ENCODE measurements around the gene RAPSN.

The RAPSN gene

GRCh38 chr11:47389577-47390421 is 59.1 kb downstream of the RAPSN start:
- Histone ChIP-seq H3K36me3 (ENCODE audit: control insufficient read depth, insufficient read depth, low read length) (no peaks in the 10 kb centered on the region), H3K27me3 (replicated peaks; ENCODE audit: control insufficient read depth, insufficient read depth, low read length) (no peaks in the 10 kb centered on the region), H3K4me3 (replicated peaks; ENCODE audit: low read depth, low read length) (no peak overlapping the region)
- DNase-seq (ENCODE audit: extremely low read depth, insufficient read length), result no peak
- TF ChIP-seq CTCF (IDR thresholded peaks at IDR 0.05; ENCODE audit: insufficient read depth, low read length, poor library complexity, severe bottlenecking), result no peak

- Histone ChIP-seq H3K27me3 (replicated peaks; ENCODE audit: control insufficient read depth, insufficient read depth, low read length) (no peaks in the 10 kb centered on the region), H3K4me3 (replicated peaks; ENCODE audit: low read depth, low read length) (no peak overlapping the region), H3K36me3 (ENCODE audit: control insufficient read depth, insufficient read depth, low read length) (no peaks in the 10 kb centered on the region)
- no peak for DNase-seq (ENCODE audit: extremely low read depth, insufficient read length)
- TF ChIP-seq CTCF (IDR thresholded peaks at IDR 0.05; ENCODE audit: insufficient read depth, low read length, poor library complexity, severe bottlenecking), result no peak
These were observed 60.0 kb downstream of the RAPSN start for GRCh38 chr11:47388697-47389576.

GRCh38 chr11:47387944-47388696 is 60.8 kb downstream of the RAPSN start:
- no peak for DNase-seq (ENCODE audit: extremely low read depth, insufficient read length)
- Histone ChIP-seq H3K36me3 (ENCODE audit: control insufficient read depth, insufficient read depth, low read length) (no peaks in the 10 kb centered on the region), H3K27me3 (replicated peaks; ENCODE audit: control insufficient read depth, insufficient read depth, low read length) (no peaks in the 10 kb centered on the region), H3K4me3 (replicated peaks; ENCODE audit: low read depth, low read length) (no peak overlapping the region)
- TF ChIP-seq CTCF (IDR thresholded peaks at IDR 0.05; ENCODE audit: insufficient read depth, low read length, poor library complexity, severe bottlenecking), result no peak

Measured in GM06990 (cell line).